GM13977 (cell line): Measurements from ENCODE around the gene SLAMF9.

ENCODE experiments used
- DNase-seq: peaks from one replicate; pipeline ENCODE4 v3.0.0; 2012; ENCODE audit warnings: low spot score
- in situ Hi-C: fragments of 300-500 bp; cut with MboI; formaldehyde crosslinking; loops from one replicate; pipeline ENCODE4 v1.12.0; 2022; ENCODE audit warnings: low sequenced_read_pairs, low pct_unique_long_range_greater_than_20kb, mixed read lengths, inconsistent platforms; ENCODE audit not compliant: unreplicated experiment
- TF ChIP-seq, protein P1 (sequence below): IDR thresholded peaks from 2 replicates; pipeline ENCODE4 v1.5.1; 2012; ENCODE audit warnings: mild to moderate bottlenecking, control low read depth; ENCODE audit not compliant: insufficient read depth; ENCODE audit errors: extremely low read depth, missing control alignments

The SLAMF9 gene

GRCh38 chr1:159940006-159940620, 13.9 kb downstream of the SLAMF9 start:
- in situ Hi-C loops: no loop called here
- peak; percentile 27 for DNase-seq
- TF ChIP-seq, protein P1, sequence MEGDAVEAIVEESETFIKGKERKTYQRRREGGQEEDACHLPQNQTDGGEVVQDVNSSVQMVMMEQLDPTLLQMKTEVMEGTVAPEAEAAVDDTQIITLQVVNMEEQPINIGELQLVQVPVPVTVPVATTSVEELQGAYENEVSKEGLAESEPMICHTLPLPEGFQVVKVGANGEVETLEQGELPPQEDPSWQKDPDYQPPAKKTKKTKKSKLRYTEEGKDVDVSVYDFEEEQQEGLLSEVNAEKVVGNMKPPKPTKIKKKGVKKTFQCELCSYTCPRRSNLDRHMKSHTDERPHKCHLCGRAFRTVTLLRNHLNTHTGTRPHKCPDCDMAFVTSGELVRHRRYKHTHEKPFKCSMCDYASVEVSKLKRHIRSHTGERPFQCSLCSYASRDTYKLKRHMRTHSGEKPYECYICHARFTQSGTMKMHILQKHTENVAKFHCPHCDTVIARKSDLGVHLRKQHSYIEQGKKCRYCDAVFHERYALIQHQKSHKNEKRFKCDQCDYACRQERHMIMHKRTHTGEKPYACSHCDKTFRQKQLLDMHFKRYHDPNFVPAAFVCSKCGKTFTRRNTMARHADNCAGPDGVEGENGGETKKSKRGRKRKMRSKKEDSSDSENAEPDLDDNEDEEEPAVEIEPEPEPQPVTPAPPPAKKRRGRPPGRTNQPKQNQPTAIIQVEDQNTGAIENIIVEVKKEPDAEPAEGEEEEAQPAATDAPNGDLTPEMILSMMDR: no peak

- DNase-seq: no peak
- in situ Hi-C loops: loop anchor here (5.0 kb wide), 1 partner anchor 68 kb away; no protein-coding TSS in a partner anchor
- TF ChIP-seq, protein P1: no peak
Observed at GRCh38 chr1:159939678-159940002, 14.4 kb downstream of the SLAMF9 start.

DNA sequence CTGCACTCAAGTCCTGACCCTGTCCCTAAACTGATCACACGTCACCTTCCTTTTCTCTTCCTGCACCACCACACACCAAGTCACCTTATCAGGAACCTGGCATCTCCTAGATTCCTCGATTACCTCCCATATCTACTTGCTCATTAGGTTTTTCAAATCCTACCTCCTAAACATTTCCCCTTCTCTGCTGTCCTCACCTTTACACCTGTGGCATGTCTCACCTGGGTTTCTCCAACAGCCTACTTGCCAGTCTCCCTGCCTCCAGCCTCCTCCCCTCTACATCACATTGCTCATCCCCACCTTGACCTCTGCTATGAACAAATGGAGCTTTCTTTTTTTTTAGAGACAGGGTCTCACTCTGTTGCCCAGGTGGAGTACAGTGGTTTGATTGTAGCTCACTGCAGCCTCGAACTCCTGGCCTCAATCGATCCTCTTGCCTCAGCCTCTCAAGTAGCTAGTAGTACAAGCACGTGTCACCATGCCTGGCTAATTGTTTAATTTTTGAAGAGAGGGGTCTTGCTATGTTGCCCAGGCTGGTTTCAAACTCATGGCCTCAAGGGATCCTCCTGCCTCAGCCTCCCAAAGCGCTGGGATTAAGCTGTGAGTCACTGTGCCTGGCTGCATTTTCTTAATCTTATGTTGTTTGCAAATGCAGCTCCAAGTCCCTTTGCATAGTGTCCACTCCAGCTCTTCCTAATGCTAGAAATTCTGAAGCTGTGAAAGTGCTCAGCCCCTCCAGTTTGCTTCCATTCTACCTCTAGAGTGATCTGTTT, 14.9 kb downstream of the SLAMF9 start:
- DNase-seq: no peak
- TF ChIP-seq, protein P1: no peak
- in situ Hi-C loops: loop anchor here (5.0 kb wide), 1 partner anchor 68 kb away; no protein-coding TSS in a partner anchor

DNA sequence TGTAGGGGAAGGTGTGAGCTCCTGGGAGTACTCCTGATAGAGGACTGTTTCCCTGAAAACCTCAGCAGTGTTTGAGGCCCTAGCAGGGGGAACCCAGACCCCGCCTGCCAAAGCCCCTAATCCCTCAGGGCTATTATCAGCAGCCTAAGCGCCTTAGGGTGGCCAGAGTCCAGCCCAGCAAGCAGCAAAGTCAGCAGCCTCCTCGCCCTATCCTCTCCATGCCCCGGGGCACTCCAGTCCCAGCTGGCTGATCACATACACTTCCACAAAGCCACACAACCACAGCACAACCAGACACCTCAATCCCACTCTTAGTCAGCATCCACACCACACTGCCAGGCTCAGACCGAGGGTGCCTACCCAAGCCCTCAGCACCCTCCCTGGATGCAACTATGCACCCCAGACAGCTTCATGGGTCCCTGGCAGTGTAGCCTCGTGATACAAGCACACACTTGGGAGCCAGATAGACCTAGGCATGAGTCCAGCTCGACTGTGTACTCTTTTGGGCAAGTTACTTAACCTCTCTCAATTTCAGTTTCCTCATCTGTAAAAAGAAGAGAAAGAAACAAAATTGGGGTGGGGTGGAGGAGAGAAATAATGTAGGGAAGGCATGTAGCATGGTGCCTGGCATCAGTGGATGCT, 15.7 kb downstream of the SLAMF9 start:
- in situ Hi-C loops: loop anchor here (5.0 kb wide), 1 partner anchor 69 kb away; no protein-coding TSS in a partner anchor
- DNase-seq: peak; percentile 42
- TF ChIP-seq, protein P1: no peak

DNA sequence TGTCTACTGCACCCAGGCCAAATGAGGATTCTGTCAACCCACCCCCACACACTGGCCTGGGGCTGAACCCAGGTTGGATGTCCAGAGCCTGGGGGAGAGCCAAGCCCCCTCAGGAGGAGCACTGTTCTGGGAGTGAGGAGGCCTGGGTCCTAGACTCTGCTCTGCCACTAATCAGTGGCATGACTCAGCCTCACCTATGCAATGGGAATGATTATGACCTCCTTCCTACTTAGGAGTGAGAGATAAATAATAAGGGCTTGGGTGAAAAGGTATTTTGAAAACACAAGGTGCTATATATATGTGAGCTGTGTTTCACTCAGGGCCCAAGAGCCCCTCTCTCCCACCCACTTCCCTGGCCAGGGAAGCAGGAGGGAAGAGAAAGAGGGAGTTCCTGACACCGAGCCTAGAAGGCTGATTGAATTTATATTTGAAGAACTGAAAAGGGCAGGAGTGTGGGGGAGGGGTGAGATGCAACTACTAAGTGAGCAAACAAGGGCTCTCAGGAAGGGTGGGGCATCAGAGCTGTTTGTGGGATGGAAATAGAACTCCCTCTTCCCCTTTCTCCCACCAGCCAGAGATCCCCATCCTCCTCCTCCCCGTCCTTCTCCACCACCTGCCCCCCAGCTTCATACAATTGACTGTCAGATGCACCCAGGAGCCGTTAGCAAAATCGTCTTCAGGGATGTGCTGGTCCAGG, 16.8 kb downstream of the SLAMF9 start:
- DNase-seq: peak; percentile 44
- TF ChIP-seq, protein P1: no peak
- in situ Hi-C loops: loop anchor here (5.0 kb wide), 1 partner anchor 70 kb away; no protein-coding TSS in a partner anchor

DNA sequence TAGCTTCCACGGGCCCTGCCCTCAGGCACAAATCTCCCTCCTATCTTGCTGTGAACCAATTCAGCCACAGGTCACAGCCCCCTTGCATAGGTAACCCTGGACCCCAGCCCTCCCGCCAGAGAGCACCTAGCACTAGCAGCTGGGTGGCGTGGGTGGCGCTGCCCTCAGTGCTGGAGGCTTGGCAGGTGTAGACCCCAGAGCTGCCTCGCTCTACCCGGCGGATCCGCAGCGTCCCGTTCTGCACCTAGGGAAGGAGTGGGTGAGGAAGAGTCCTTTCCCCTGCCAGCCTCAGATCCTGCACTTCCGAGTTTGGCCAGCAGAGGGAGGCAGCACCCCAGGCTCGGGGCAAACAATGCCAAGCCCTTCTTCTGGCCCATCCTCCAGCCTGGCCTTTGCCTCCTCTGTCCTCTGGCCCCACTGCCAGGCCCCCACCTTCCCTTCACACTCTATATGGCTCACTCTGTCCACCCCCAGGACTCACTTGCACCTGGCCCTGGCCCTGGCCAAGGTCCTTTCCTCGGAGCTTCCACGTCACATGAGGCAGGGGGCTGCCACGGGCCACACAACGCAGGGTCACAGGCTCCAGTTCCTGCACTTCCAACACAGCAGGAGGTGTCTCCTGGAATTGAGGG, 17.6 kb downstream of the SLAMF9 start:
- TF ChIP-seq, protein P1: peak; percentile 99
- peak; percentile 86 for DNase-seq
- in situ Hi-C loops: loop anchor here (5.0 kb wide), 1 partner anchor 71 kb away; no protein-coding TSS in a partner anchor
